Ramos (cell line): ENCODE measurements around the gene CHP2.
"Not testable (repeated sequence)": the region's sequence is repeated elsewhere in the genome, so short reads cannot be mapped to it uniquely, and the experiment has no call there.

Source experiments
- in situ Hi-C: fragments of 300-500 bp; cut with MboI; formaldehyde crosslinking; loops from one replicate; pipeline ENCODE4 v1.14.3; 2022; ENCODE audit warnings: low sequenced_read_pairs; ENCODE audit not compliant: unreplicated experiment

Gene CHP2

GRCh38 chr16:23742766-23743165, 12.1 kb upstream of the CHP2 start:
- in situ Hi-C loops = no loop called here

DNA sequence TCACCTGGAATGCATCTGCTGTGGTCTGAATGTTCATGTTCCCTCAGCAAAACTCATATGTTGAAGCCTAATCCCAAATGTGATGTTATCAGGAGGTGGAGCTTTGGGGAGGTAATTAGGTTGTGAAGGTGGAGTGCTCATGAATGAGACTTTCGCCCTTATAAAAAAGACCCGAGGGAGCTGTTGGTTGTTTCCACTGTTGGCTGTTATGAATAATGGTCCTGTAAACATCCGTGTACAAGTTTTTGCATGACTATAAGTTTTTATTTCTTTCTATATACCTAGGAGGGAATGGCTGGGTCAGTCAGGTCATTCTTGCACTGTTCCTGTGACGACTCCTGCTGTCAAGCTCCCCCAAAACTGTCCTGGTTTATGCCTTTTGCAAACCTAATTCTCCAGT, 9.6 kb upstream of the CHP2 start:
- in situ Hi-C loops = no loop called here

- in situ Hi-C loops = no loop called here
Measured at GRCh38 chr16:23748630-23749029, 6.2 kb upstream of the CHP2 start.

- in situ Hi-C loops = not testable (repeated sequence)
Measured at GRCh38 chr16:23751053-23751452, 3.8 kb upstream of the CHP2 start.

GRCh38 chr16:23753908-23754593, 775 bp upstream of the CHP2 start:
- in situ Hi-C loops = no loop called here

DNA sequence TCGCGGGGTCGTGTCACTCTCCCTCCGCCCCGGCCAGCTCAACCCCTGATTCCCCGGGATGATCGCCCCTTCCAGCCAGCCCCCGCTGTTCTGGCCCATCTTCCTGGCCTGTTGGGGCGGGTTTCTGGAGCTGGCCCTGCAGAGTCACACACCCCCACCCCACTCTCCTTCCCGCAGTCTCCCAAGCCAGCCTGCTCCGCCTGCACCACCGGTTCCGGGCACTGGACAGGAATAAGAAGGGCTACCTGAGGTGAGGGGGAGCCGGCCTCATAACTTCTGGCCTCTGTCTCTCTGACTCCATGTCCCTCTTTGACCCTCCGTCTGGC, 621 bp downstream of the CHP2 start:
- in situ Hi-C loops = no loop called here

DNA sequence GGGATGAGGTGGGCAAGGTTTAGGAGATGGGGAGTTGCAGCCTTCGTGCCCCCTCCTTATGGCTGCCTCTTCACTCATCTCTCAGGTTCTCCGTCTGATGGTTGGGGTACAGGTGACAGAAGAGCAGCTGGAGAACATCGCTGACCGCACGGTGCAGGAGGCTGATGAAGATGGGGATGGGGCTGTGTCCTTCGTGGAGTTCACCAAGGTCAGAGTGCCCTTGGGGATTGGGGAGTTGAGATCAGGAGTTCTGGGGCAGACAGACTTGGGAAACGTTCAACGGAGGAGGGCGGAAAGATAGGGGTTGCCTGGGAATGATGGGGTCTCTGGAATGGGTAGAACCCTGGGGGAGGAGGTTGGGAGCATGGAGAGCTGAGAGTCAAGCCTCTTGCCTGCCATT, 2.3 kb downstream of the CHP2 start:
- in situ Hi-C loops = no loop called here

DNA sequence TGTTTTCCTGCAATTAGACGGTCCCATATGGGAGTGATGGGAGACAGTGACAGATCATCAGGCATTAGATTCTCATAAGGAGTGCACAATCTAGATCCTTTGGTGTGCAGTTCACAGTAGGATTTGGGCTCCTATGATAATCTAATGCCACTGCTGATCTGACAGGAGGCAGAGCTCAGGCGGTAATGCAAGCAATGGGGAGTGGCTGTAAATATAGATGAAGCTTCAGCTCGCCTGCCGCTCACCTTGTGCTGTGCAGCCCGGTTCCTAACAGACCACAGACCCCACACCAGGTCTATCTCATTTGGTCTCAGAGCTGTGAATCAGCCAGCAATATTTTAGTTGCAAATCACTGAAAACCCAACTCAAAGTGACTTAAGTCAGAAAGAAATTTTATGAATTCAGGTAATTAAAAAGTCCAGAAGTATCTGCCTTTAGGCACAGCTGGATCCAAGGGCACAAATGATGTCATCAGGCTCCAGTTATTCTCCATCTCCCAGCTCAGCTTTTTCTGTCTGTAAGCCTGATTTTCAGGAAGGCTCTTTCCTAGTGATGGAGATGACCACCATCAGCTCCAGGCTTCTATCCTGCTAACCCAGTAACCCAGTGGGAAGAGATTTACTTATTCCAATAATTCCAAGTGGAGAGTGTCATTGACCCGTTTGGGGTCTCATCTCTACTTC, 3.3 kb downstream of the CHP2 start:
- in situ Hi-C loops = no loop called here

DNA sequence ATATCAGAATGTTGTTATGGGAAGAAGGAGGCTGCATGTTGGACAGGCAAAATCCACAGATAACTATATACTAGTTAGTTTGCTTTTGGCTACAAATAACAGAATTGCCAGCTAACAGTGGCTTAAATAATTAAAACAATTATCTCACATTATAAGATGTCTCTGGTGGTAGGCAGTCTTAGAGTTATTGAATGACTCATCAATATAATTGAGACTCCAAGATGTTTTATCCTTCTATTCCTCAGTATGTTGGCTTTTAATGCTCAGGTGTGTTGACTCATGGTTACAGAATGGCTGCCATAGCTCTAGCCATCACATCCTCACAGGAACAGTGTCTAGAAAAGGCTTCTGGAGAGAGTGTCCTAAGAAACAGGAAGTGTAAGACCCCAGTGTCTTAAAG, 11.1 kb downstream of the CHP2 start:
- in situ Hi-C loops = no loop called here

DNA sequence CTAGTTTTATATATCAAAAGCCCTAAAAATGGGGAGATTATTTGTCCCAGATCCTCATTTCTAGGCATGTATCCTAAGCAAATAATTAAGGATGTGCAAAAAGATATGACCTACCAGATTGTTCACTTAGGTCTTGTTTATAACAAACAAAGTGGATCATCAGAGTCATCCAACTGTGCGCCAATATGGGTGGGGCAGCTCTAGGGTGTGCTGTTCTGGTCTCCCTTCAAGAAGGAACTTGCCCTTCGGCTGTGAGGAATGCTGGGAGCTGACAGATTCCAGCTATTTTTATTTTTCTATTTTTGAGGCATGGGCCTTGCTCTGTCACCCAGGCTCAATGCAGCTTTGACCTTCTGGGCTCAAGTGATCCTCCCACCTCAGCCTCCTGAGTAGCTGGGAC, 13.8 kb downstream of the CHP2 start:
- in situ Hi-C loops = no loop called here

DNA sequence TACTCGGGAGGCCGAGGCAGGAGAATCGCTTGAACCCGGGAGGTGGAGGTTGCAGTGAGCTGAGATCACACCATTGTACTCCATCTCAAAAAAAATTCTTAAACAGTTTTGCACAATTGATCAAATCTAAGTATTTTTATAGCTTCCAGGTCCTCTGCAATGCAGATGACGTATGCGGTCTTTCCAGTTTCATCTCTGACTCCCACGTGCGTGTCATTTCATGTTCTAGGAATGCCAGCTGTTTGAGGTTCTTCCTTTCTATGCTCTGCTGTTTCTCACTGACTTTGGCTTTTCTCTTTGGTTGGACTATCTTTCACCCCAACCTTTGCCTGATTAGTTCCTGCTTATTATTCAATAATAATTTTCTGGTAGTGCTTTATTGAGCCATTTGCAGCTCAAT, 16.2 kb downstream of the CHP2 start:
- in situ Hi-C loops = no loop called here

- in situ Hi-C loops = no loop called here
Measured at GRCh38 chr16:23771642-23772041, 16.8 kb downstream of the CHP2 start.

DNA sequence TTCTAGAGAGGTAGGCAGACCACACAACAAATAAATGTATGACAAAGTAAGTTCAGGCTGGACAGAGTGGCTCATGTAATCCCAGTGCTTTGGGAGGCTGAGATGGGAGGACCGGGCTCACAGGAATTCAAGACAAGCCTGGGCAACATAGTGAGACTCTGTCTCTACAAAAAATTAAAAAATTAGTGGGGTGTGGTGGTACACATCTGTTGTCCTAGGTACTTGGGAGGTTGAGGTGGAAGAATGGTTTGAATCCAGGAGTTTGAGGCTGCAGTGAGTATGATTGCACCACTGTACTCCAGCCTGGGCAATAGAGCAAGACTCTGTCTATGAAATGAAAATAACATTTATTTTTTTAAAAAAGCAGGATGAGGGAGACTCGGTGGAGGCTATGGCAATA, 18.5 kb downstream of the CHP2 start:
- in situ Hi-C loops = no loop called here

DNA sequence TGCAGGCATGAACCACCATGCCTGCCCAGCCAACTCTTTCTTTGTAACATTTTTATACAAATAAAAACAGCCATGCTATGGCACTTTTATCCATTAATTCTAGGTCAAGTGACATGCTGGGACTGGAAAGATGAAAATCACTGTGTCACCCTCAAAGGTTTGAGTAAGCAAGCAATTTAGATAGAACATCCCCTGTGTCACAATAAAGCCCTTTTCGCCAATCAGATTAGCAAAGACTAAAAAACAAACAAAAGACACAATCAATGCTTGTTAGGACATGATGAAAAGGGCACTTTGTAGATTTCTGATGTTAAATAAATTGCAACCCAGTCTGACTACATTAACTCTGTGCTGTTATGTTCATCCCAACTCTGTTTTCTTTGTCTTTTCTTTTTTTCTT, 26.4 kb downstream of the CHP2 start:
- in situ Hi-C loops = no loop called here

GRCh38 chr16:23784811-23785447, 30.1 kb downstream of the CHP2 start:
- in situ Hi-C loops = no loop called here

- in situ Hi-C loops = no loop called here
Measured at GRCh38 chr16:23785842-23786241, 31.0 kb downstream of the CHP2 start.

DNA sequence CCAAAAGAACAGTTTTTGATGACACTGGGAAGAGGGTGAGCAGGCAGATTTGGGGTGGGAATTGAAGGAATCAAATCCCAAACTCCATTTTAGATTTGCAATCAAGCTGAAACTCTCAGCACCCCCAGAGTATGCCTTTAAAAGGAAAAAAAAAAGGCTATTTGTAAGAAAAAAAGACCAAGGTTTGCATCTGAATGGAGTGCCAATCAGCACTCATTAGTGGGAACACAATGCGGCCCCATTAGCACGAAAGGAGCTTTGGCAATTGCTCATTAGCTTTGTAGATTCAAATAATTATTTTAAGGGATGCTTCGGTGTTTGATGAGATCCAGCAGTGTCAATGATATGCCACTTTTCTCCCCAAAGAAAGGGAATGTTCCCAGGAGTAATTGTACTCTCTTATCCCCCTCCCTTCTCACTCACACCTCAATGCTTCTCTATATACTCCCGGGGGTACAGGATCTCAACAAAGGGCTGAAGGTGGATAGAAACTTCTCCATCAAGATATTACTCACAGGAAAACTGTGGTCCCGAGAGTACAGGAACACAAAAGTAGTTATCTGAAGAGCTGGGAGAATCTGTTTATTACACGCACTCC, 32.2 kb downstream of the CHP2 start:
- in situ Hi-C loops = no loop called here

DNA sequence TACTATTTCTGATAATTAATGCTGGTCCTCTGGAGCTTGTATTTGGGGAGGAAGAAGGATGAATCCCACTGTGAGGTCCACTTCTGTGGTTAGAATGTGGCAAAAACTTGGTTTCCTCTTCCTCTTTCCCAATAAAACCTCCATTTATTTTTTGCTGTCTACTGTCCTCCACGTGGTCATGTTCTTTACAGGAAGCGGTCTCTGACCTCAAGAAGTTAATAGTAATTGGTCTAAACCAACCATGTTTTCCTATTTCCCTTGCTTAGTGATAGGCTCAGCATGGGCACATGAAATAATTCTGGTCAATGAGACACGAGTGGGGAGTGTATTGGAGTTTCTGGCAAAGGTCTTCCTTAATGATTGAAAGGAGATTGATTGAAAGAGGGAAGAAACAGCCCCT, 33.9 kb downstream of the CHP2 start:
- in situ Hi-C loops = no loop called here

- in situ Hi-C loops = no loop called here
Measured at GRCh38 chr16:23795378-23795777, 40.6 kb downstream of the CHP2 start.

GRCh38 chr16:23796941-23797340, 42.1 kb downstream of the CHP2 start:
- in situ Hi-C loops = no loop called here

- in situ Hi-C loops = loop anchor here (5.0 to 25.0 kb wide), 2 partner anchors 211 to 711 kb away; no protein-coding TSS in a partner anchor
Measured at GRCh38 chr16:23801378-23801777, 46.6 kb downstream of the CHP2 start.
